ENCODE measurements around the gene RENBP.
A peak's percentile ranks its signal among the peaks of the same experiment; 100 is the strongest.

DNA sequence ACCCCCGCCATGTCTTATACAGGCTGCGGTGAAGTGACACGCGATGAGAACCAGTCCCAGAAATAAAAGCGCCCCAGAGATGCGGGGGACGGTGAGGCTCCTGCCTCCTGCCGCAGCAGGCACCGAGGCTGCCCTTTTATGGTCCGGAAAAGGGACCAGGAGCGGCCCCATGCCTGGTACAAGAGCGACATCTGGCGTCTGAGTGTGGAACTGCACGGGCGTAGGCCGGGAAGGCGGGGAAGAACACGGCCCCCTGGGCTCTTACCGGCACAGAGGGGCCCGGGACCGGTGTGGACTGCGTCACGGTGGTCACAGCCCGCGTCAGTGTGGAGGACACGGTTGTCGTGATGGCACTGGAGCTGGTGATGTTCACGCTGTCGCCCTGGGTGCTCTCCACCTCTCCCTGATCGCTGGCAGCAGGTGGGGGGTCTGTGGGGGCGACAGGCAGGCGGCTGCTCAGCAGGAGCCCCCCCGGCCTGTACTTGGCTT is 8.9 kb upstream of the RENBP start:
- TF ChIP-seq, protein P1, sequence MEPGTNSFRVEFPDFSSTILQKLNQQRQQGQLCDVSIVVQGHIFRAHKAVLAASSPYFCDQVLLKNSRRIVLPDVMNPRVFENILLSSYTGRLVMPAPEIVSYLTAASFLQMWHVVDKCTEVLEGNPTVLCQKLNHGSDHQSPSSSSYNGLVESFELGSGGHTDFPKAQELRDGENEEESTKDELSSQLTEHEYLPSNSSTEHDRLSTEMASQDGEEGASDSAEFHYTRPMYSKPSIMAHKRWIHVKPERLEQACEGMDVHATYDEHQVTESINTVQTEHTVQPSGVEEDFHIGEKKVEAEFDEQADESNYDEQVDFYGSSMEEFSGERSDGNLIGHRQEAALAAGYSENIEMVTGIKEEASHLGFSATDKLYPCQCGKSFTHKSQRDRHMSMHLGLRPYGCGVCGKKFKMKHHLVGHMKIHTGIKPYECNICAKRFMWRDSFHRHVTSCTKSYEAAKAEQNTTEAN (CRISPR knock-in tag; IDR thresholded peaks at IDR 0.05) = no peak
- TF ChIP-seq ZNF134 (CRISPR knock-in tag; conservative IDR thresholded peaks at IDR 0.05) (no peak), POLR2A (conservative IDR thresholded peaks at IDR 0.05) (peak; percentile 45; the same call in 1 of the 2 replicates), CHD2 (IDR thresholded peaks at IDR 0.05; ENCODE audit: low read depth, low read length) (no peak)
- TF ChIP-seq, protein P2, sequence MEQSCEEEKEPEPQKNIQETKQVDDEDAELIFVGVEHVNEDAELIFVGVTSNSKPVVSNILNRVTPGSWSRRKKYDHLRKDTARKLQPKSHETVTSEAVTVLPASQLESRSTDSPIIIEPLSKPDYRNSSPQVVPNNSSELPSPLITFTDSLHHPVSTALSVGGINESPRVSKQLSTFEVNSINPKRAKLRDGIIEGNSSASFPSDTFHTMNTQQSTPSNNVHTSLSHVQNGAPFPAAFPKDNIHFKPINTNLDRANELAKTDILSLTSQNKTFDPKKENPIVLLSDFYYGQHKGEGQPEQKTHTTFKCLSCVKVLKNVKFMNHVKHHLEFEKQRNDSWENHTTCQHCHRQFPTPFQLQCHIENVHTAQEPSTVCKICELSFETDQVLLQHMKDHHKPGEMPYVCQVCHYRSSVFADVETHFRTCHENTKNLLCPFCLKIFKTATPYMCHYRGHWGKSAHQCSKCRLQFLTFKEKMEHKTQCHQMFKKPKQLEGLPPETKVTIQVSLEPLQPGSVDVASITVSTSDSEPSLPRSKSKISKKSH (CRISPR knock-in tag; IDR thresholded peaks at IDR 0.05) = no peak
